ENCODE measurements around the gene C1orf105. TPM values are rescaled to one million over a fixed set of nuclear protein-coding genes. Genes with fewer than 3 reads are reported as not detected.
A peak's percentile ranks its signal among the peaks of the same experiment; 100 is the strongest.

The C1orf105 gene
- total and polyA plus RNA-seq, 4 donors, result 0.16 TPM; not detected in 3

- TF ChIP-seq ZBTB33 (IDR thresholded peaks at IDR 0.05) (no peak), SP1 (IDR thresholded peaks at IDR 0.05) (no peak), EGR1 (IDR thresholded peaks at IDR 0.05; ENCODE audit: low read depth in 2 of 2) (no peak)
Observed at GRCh38 chr1:172384656-172385055, 35.8 kb upstream of the C1orf105 start (continued).

- H3K27me3 ChIP-seq (ENCODE audit: control insufficient read depth in 4 of 4, insufficient read depth in 4 of 4, low read length in 3 of 4), result no peaks in the 10 kb centered on the region
- 95% methylated on average over 2 of the region's 2 CpGs for WGBS
- H3K4me3 ChIP-seq (ENCODE audit: low read depth in 1 of 3, low read length in 3 of 3), result no peak overlapping the region
- H3K4me1 ChIP-seq (ENCODE audit: control insufficient read depth in 4 of 4, insufficient read depth in 4 of 4, low read length in 3 of 4), result peaks cover 0 to 5% (median 0%) of the 10 kb centered on the region in 4 donors
- no peak overlapping the region for H3K27ac ChIP-seq (ENCODE audit: low read depth in 1 of 2, low read length in 2 of 2)
- H3K9ac ChIP-seq (ENCODE audit: low read depth in 1 of 2, low read length in 2 of 2), result no peak overlapping the region
- no peak for DNase-seq (ENCODE audit: low spot score)
- TF ChIP-seq HNF4A (conservative IDR thresholded peaks at IDR 0.05), result no peak
- no peaks in the 10 kb centered on the region for H3K9me3 ChIP-seq (ENCODE audit: control insufficient read depth in 4 of 4, low read length in 3 of 4)
- H3K36me3 ChIP-seq (ENCODE audit: control insufficient read depth in 4 of 4, insufficient read depth in 3 of 4, low read depth in 1 of 4, low read length in 3 of 4), result no peaks in the 10 kb centered on the region
Observed at GRCh38 chr1:172386046-172386445, 34.4 kb upstream of the C1orf105 start.

GRCh38 chr1:172388490-172388889 lies 32.0 kb upstream of the C1orf105 start:
- Histone ChIP-seq H3K9me3 (ENCODE audit: control insufficient read depth in 4 of 4, low read length in 3 of 4) (no peaks in the 10 kb centered on the region), H3K27me3 (ENCODE audit: control insufficient read depth in 4 of 4, insufficient read depth in 4 of 4, low read length in 3 of 4) (no peaks in the 10 kb centered on the region), H3K36me3 (ENCODE audit: control insufficient read depth in 4 of 4, insufficient read depth in 3 of 4, low read depth in 1 of 4, low read length in 3 of 4) (no peaks in the 10 kb centered on the region), H3K4me3 (ENCODE audit: low read depth in 1 of 3, low read length in 3 of 3) (no peak overlapping the region), H3K27ac (ENCODE audit: low read depth in 1 of 2, low read length in 2 of 2) (no peak overlapping the region), H3K9ac (ENCODE audit: low read depth in 1 of 2, low read length in 2 of 2) (no peak overlapping the region), H3K4me1 (ENCODE audit: control insufficient read depth in 4 of 4, insufficient read depth in 4 of 4, low read length in 3 of 4) (peaks cover 0 to 5% (median 0%) of the 10 kb centered on the region in 4 donors)
- TF ChIP-seq JUND (IDR thresholded peaks at IDR 0.05), result no peak
- TF ChIP-seq ZBTB33 (IDR thresholded peaks at IDR 0.05), result no peak
- TF ChIP-seq NR2F2 (IDR thresholded peaks at IDR 0.05), result no peak
- no peak for TF ChIP-seq FOXA2 (IDR thresholded peaks at IDR 0.05)
- WGBS, result 98% methylated on average over 8 of the region's 8 CpGs
- no peak for DNase-seq (ENCODE audit: low spot score)

DNA sequence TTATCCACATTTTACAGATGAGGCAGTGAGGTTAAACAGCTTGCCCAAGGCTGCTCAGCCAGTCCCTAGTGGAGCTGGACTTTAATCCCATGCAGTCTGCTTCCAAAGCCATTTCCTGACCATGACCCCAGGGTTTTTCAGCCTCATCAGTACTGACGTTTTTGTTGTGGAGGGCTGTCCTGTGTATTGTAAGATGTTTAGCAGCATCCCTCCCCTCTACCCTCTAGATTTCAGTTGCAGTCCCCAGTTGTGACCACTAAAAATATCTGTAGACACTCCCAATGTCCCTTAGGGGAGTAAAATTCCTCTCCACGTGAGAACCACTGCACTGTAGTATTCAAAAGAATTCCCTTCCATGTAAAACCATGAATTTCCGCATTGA lies 30.2 kb upstream of the C1orf105 start:
- H3K9me3 ChIP-seq (ENCODE audit: control insufficient read depth in 4 of 4, low read length in 3 of 4), result no peaks in the 10 kb centered on the region
- WGBS, result 30% methylated on average over 3 of the region's 3 CpGs
- TF ChIP-seq NR2F2 (IDR thresholded peaks at IDR 0.05), result peak; percentile 12
- no peak for TF ChIP-seq SP1 (IDR thresholded peaks at IDR 0.05)
- peak; percentile 24 to 30 for TF ChIP-seq HNF4A (conservative IDR thresholded peaks at IDR 0.05)
- TF ChIP-seq HNF4G (IDR thresholded peaks at IDR 0.05), result peak; percentile 8
- DNase-seq (ENCODE audit: low spot score), result no peak
- H3K27ac ChIP-seq (ENCODE audit: low read depth in 1 of 2, low read length in 2 of 2), result peak overlapping the region; percentile 31 to 49
- no peak overlapping the region for H3K4me3 ChIP-seq (ENCODE audit: low read depth in 1 of 3, low read length in 3 of 3)
- H3K27me3 ChIP-seq (ENCODE audit: control insufficient read depth in 4 of 4, insufficient read depth in 4 of 4, low read length in 3 of 4), result no peaks in the 10 kb centered on the region
- peaks cover 0 to 5% (median 0%) of the 10 kb centered on the region in 4 donors for H3K4me1 ChIP-seq (ENCODE audit: control insufficient read depth in 4 of 4, insufficient read depth in 4 of 4, low read length in 3 of 4)
- no peaks in the 10 kb centered on the region for H3K36me3 ChIP-seq (ENCODE audit: control insufficient read depth in 4 of 4, insufficient read depth in 3 of 4, low read depth in 1 of 4, low read length in 3 of 4)
- no peak overlapping the region for H3K9ac ChIP-seq (ENCODE audit: low read depth in 1 of 2, low read length in 2 of 2)
